Inflammatory macrophage treated with lipopolysaccharide for 4 hours (primary cell): Measurements from ENCODE around the gene ACTN4.
A peak's percentile ranks its signal among the peaks of the same experiment; 100 is the strongest.
"Not testable (repeated sequence)": the region's sequence is repeated elsewhere in the genome, so short reads cannot be mapped to it uniquely, and the experiment has no call there.

ENCODE experiments used
- DNase-seq: peaks from one replicate; pipeline ENCODE4 v3.0.0-alpha.2; 2020

The ACTN4 gene

GRCh38 chr19:38741670-38742069, 94.2 kb downstream of the ACTN4 start:
- no peak for DNase-seq

- no peak for DNase-seq
Observed at GRCh38 chr19:38742296-38742695, 94.8 kb downstream of the ACTN4 start.

GRCh38 chr19:38742906-38743305, 95.5 kb downstream of the ACTN4 start:
- DNase-seq = no peak

- no peak for DNase-seq
Observed at GRCh38 chr19:38743394-38744297, 96.2 kb downstream of the ACTN4 start.

- no peak for DNase-seq
Observed at GRCh38 chr19:38744298-38744681, 96.8 kb downstream of the ACTN4 start, which contains the start of gene CAPN12. Gene CAPN12 (minus strand): TSS chr19:38744474. CDS start chr19:38744165, 309 bp downstream.

GRCh38 chr19:38744874-38745273, 97.4 kb downstream of the ACTN4 start:
- no peak for DNase-seq

GRCh38 chr19:38745316-38745715, 97.9 kb downstream of the ACTN4 start:
- DNase-seq = no peak

- DNase-seq = not testable (repeated sequence)
Observed at GRCh38 chr19:38753783-38754182, 106.3 kb downstream of the ACTN4 start.

GRCh38 chr19:38754196-38754595, 106.7 kb downstream of the ACTN4 start:
- DNase-seq = not testable (repeated sequence)

- peak; percentile 55 for DNase-seq
Observed at GRCh38 chr19:38759590-38760003, 112.1 kb downstream of the ACTN4 start.

GRCh38 chr19:38760805-38761517, 113.5 kb downstream of the ACTN4 start:
- DNase-seq = not testable (repeated sequence)

- DNase-seq = not testable (repeated sequence)
Observed at GRCh38 chr19:38761884-38762389, 114.5 kb downstream of the ACTN4 start.

GRCh38 chr19:38763795-38764220, 116.4 kb downstream of the ACTN4 start:
- no peak for DNase-seq

- no peak for DNase-seq
Observed at GRCh38 chr19:38765214-38765613, 117.8 kb downstream of the ACTN4 start.

GRCh38 chr19:38766276-38767047, 119.0 kb downstream of the ACTN4 start:
- DNase-seq = no peak

- peak; percentile 90 for DNase-seq
Observed at GRCh38 chr19:38769635-38770211, 122.3 kb downstream of the ACTN4 start.

GRCh38 chr19:38770228-38770948, 122.9 kb downstream of the ACTN4 start:
- DNase-seq = not testable (repeated sequence)

- not testable (repeated sequence) for DNase-seq
Observed at GRCh38 chr19:38770949-38771275, 123.5 kb downstream of the ACTN4 start.

- DNase-seq = not testable (repeated sequence)
Observed at GRCh38 chr19:38771569-38771968, 124.1 kb downstream of the ACTN4 start.

GRCh38 chr19:38773469-38774177, 126.2 kb downstream of the ACTN4 start, which contains the start of gene LGALS7:
Gene LGALS7 (minus strand): TSS chr19:38773517. CDS start chr19:38773492, 25 bp downstream.
- no peak for DNase-seq
